ENCODE measurements around the gene HIP1. TPM values are rescaled to one million over a fixed set of nuclear protein-coding genes. Genes with fewer than 3 reads are reported as not detected.

HIP1 gene
- total RNA-seq, 1 donor from 2014 or later, result 49.3 TPM

DNA sequence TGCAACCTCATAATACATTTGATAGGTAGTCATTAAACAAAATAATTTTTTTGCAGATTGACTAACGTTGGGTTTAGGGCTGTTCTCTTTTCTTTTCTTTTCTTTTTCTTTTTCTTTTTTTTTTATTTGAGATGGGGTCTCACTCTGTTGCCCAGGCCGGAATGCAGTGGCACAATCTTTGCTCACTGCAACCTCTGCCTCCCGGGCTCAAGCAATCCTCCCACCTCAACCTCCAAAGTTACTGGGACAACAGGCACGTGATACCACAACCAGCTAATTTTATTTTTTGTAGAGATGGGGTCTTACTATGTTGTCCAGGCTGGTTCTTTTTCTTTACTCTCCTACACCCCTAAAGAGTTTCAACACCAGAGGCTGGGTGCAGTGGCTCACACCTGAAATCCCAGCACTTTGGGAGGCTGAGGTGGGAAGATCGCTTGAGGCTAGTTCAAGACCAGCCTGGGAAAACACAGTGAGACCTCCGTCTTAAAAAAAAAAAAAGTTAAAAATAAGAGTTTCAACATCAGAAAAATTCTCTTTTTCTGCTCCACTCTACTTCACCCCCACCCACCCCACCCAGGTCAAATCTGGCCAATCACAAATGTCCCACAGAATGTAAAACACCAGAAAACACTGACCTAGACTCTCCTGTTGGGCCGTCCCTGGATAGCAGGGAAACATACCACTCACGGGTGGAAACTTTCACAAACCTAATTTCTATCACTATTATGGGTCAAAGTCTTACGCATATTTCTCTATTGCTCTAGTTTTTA, 3.0 kb downstream of the HIP1 start:
- Mint-ChIP-seq H3K4me3 (ENCODE audit: unreplicated experiment) (no peak overlapping the region), H3K9me3 (ENCODE audit: unreplicated experiment) (no peaks in the 10 kb centered on the region), H3K36me3 (ENCODE audit: low read depth, unreplicated experiment) (no peaks in the 10 kb centered on the region), H3K4me1 (ENCODE audit: unreplicated experiment) (peaks cover 6% of the 10 kb centered on the region), H3K27ac (ENCODE audit: unreplicated experiment) (no peak overlapping the region), H3K27me3 (ENCODE audit: unreplicated experiment) (peaks cover 7% of the 10 kb centered on the region)
- DNase-seq (ENCODE audit: low spot score), result no peak
- TF ChIP-seq, protein P1, sequence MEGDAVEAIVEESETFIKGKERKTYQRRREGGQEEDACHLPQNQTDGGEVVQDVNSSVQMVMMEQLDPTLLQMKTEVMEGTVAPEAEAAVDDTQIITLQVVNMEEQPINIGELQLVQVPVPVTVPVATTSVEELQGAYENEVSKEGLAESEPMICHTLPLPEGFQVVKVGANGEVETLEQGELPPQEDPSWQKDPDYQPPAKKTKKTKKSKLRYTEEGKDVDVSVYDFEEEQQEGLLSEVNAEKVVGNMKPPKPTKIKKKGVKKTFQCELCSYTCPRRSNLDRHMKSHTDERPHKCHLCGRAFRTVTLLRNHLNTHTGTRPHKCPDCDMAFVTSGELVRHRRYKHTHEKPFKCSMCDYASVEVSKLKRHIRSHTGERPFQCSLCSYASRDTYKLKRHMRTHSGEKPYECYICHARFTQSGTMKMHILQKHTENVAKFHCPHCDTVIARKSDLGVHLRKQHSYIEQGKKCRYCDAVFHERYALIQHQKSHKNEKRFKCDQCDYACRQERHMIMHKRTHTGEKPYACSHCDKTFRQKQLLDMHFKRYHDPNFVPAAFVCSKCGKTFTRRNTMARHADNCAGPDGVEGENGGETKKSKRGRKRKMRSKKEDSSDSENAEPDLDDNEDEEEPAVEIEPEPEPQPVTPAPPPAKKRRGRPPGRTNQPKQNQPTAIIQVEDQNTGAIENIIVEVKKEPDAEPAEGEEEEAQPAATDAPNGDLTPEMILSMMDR (IDR thresholded peaks at IDR 0.05; ENCODE audit: unreplicated experiment), result no peak

DNA sequence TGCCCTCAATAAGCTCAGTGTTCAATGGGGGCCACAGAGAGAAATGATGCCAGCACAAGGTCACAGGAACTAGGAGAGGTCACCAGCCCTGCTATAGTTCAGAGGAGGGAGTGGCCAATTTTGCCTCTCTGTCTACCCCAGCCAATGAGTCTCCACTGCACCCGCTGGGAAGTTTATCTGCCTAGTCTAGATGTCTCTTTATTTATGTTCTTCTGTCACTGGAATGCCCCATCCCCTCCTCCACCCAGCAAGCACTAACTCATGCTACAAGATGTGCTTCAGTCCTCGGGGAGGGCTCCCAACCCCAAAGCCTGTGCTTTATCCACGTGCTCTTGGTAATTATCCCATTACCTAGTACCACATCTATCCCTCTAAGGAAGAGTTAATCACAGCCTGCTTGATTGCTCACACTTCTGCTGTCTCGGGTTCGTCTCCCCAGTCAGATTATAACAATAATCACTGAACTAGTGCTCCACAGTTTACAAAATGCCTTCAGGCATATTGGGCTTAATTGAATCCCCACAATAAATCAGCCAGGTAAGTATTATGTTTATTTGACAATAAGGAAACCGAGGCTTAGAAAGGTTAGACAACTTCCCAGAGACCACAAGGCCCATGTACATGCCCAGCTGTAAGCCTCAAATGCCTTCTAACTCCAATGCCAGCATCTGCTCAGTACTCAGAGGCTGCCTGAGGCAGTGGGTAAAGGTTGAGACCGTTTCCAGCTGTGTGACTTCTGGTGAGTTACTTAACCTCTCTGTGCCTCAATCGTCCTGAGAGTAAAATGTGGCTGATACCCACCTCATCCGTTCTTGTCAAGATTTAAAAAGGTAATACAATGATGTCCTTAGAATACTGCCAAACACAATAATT, 3.9 kb downstream of the HIP1 start:
- TF ChIP-seq, protein P1 (IDR thresholded peaks at IDR 0.05; ENCODE audit: unreplicated experiment), result no peak
- Mint-ChIP-seq H3K27me3 (ENCODE audit: unreplicated experiment) (peaks cover 6% of the 10 kb centered on the region), H3K4me3 (ENCODE audit: unreplicated experiment) (peak overlapping the region; percentile 15), H3K27ac (ENCODE audit: unreplicated experiment) (no peak overlapping the region), H3K9me3 (ENCODE audit: unreplicated experiment) (no peaks in the 10 kb centered on the region), H3K4me1 (ENCODE audit: unreplicated experiment) (peaks cover 8% of the 10 kb centered on the region), H3K36me3 (ENCODE audit: low read depth, unreplicated experiment) (peaks cover 3% of the 10 kb centered on the region)
- DNase-seq (ENCODE audit: low spot score), result no peak

DNA sequence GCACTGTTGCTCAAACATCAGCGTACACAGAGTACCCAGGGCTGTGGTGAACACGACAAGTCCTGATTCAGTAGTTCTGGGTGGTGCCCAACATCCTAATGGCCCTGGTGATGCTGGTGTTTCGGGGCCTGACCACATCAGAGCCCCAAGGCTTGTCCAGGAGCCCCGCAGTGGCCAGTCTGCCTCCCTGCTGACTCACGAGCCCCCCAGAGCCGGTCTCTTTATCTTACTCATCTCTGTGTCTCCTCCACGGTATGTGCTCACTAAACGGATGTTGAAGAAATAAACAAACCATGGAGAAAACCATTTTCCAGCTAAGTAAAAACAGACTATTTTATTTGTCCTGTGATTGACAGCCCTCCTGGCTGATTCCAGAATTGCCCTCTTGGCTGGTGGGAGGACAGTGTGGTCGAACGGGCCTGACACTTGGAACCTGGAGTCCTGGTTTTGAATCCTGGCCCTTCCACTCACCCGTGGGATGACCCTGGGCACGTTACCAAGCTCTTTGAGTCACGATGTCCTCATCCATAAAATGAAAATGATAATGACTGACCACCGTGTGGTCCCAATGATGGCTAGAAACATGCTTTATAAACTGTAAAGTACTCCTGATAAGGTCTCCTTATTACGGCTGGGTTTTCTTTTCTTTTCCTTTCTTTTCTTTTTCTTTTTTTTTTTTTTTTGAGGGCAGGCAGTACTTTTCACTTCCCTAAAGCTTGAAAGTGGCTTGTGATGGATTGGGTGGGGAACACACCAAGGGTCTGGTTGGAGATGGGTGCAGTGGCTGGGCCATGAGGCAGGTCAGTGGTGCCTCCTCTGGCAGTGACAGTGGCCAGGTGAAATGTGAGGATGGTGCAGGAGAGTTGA, 5.7 kb downstream of the HIP1 start:
- Mint-ChIP-seq H3K4me3 (ENCODE audit: unreplicated experiment) (no peak overlapping the region), H3K27ac (ENCODE audit: unreplicated experiment) (no peak overlapping the region), H3K4me1 (ENCODE audit: unreplicated experiment) (peaks cover 18% of the 10 kb centered on the region), H3K27me3 (ENCODE audit: unreplicated experiment) (peaks cover 6% of the 10 kb centered on the region), H3K36me3 (ENCODE audit: low read depth, unreplicated experiment) (peaks cover 4% of the 10 kb centered on the region), H3K9me3 (ENCODE audit: unreplicated experiment) (no peaks in the 10 kb centered on the region)
- no peak for DNase-seq (ENCODE audit: low spot score)
- TF ChIP-seq, protein P1 (IDR thresholded peaks at IDR 0.05; ENCODE audit: unreplicated experiment), result no peak

DNA sequence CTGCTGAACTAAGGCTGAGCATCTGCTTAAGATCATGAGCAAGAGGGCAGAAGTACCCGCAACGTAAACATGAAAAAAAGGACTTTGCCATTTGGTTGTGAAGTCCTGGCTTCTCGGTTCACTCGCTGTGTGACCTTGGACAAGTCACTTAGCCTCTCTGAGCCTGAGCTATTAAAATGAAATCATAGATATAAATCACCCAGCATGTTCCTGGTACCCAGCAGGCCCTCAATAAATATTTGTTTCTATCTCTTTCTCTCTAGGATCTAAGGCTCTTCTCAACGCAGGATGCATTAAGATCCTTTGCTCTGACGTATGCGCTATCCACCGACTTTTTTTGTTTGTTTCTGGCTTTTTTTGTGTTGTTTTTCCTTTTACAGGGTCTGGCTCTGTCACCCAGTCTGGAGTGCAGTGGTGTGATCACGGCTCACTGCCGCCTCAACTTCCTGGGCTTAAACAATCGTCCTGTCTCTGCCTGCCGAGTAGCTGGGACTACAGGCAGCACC, 6.7 kb downstream of the HIP1 start:
- H3K4me1 Mint-ChIP-seq (ENCODE audit: unreplicated experiment), result peaks cover 18% of the 10 kb centered on the region
- TF ChIP-seq, protein P1 (IDR thresholded peaks at IDR 0.05; ENCODE audit: unreplicated experiment), result no peak
- H3K27me3 Mint-ChIP-seq (ENCODE audit: unreplicated experiment), result peaks cover 4% of the 10 kb centered on the region
- H3K9me3 Mint-ChIP-seq (ENCODE audit: unreplicated experiment), result no peaks in the 10 kb centered on the region
- no peak overlapping the region for H3K4me3 Mint-ChIP-seq (ENCODE audit: unreplicated experiment)
- DNase-seq (ENCODE audit: low spot score), result no peak
- peaks cover 4% of the 10 kb centered on the region for H3K36me3 Mint-ChIP-seq (ENCODE audit: low read depth, unreplicated experiment)
- H3K27ac Mint-ChIP-seq (ENCODE audit: unreplicated experiment), result no peak overlapping the region
